ENCODE measurements around the gene HLA-DQA1.
A peak's percentile ranks its signal among the peaks of the same experiment; 100 is the strongest.

DNA sequence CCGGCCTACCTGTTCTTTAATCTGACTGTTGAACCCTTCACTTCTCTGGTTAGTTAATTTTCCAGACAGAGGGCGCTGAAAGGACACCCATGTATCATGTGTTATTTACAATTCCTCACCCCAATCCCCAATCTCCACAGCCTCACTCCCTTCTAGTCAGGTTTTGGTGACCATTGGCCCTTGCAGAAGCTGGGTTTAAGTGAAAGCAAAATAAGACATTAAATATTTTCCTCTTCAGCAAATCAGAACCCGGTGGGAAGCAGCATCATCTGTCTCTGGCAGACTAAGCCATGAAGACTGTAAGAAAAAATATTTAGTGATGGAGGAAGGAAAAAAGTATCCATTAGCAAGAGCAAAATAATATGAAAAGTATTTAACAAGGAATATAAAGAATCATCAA, 9.4 kb upstream of the HLA-DQA1 start:
- TF ChIP-seq TAF1 (IDR thresholded peaks at IDR 0.05; ENCODE audit: low read depth, low read length) (peak; percentile 38; the same call in 1 of the 2 replicates), POLR2A (IDR thresholded peaks at IDR 0.05; ENCODE audit: low read depth, low read length) (peak; percentile 49; the same call in 1 of the 2 replicates)
